Measurements from ENCODE around the gene KHDC3L. TPM values are rescaled to one million over a fixed set of nuclear protein-coding genes. Genes with fewer than 3 reads are reported as not detected.

KHDC3L gene
- total RNA-seq, 4 donors from 2014 or later: not detected

DNA sequence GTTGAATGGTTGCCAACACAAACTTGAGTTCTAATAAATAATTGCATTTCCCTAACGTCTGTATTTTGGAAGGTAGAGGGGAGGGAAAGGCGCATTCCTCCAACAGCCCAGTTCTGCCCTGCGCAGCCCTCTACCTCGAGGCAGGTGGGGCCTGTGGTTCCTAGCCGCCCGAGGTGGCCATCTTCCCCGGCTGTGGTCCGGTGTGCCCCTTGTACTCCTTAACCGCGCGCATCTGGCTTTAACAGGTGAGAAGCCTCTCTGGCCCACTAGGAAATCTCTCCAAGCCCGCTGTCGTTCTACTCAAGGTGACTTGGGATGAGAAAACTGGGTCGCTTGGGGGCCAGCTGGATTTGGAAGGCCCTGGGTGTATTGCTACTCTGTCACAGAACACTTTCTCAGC is 1.7 kb downstream of the KHDC3L start:
- Histone ChIP-seq H3K4me1 (no peaks in the 10 kb centered on the region), H3K27ac (no peak overlapping the region), H3K4me3 (no peak overlapping the region), H3K27me3 (no peaks in the 10 kb centered on the region), H3K9me3 (no peaks in the 10 kb centered on the region), H3K36me3 (no peaks in the 10 kb centered on the region)
- no peak for TF ChIP-seq POLR2A (IDR thresholded peaks at IDR 0.05)
- TF ChIP-seq, protein P1, sequence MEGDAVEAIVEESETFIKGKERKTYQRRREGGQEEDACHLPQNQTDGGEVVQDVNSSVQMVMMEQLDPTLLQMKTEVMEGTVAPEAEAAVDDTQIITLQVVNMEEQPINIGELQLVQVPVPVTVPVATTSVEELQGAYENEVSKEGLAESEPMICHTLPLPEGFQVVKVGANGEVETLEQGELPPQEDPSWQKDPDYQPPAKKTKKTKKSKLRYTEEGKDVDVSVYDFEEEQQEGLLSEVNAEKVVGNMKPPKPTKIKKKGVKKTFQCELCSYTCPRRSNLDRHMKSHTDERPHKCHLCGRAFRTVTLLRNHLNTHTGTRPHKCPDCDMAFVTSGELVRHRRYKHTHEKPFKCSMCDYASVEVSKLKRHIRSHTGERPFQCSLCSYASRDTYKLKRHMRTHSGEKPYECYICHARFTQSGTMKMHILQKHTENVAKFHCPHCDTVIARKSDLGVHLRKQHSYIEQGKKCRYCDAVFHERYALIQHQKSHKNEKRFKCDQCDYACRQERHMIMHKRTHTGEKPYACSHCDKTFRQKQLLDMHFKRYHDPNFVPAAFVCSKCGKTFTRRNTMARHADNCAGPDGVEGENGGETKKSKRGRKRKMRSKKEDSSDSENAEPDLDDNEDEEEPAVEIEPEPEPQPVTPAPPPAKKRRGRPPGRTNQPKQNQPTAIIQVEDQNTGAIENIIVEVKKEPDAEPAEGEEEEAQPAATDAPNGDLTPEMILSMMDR (IDR thresholded peaks at IDR 0.05): no peak
- DNase-seq: no peak

DNA sequence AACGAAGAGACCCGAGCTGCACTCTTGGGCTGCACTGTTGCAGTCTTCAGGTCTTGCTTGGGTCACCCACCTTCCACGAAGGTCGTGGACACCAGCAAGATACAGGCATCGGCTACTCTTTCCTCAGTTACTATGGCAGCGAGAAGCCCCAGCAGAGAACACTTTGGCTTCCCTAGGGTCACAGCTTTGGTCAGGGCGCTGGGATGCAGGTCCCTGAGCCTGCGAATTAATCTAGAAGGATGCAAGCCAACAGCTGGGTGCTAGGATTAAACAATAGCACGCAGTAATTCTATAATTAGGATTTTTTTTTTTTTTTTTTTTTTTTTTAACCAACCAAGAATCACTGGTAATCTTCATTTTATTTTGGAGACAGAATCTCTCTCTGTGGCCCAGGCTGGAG is 2.1 kb downstream of the KHDC3L start:
- Histone ChIP-seq H3K9me3 (no peaks in the 10 kb centered on the region), H3K4me3 (no peak overlapping the region), H3K27ac (no peak overlapping the region), H3K27me3 (no peaks in the 10 kb centered on the region), H3K4me1 (no peaks in the 10 kb centered on the region), H3K36me3 (no peaks in the 10 kb centered on the region)
- DNase-seq: no peak
- TF ChIP-seq, protein P1 (IDR thresholded peaks at IDR 0.05): no peak

DNA sequence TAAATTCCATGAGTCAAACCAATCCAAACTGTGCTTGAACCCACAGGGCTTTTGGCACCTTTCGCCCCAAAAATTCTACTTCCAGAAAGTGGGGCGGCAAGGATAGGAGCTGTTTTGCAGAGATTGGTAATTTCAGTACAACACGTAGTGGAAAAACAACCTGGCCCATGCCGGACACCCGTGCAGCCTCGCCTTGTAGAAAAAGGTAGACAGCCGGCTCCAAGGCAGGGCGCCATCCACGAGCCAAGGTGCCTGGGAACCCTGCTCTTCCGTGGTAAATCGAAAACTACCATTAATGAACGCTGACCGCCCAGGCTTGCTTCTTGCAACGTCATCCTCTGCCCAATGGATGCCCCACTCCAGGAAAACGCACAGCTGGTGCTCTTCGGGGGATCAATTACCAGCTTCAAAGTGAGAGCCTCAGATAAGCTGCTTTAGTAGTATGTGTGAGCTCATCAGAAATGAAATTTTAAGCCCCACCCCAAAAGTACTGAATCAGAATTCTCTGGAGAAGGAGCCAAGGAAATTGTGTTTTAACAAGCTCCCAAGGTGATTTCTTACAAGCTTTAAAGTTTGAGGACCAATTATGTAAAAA is 5.4 kb downstream of the KHDC3L start:
- no peaks in the 10 kb centered on the region for H3K4me1 ChIP-seq
- no peak overlapping the region for H3K27ac ChIP-seq
- H3K27me3 ChIP-seq: no peaks in the 10 kb centered on the region
- no peak for TF ChIP-seq POLR2A (IDR thresholded peaks at IDR 0.05)
- TF ChIP-seq, protein P1 (IDR thresholded peaks at IDR 0.05): no peak
- H3K36me3 ChIP-seq: no peaks in the 10 kb centered on the region
- peaks cover 0 to 8% (median 0%) of the 10 kb centered on the region in 4 donors for H3K9me3 ChIP-seq
- DNase-seq: no peak
- H3K4me3 ChIP-seq: no peak overlapping the region

DNA sequence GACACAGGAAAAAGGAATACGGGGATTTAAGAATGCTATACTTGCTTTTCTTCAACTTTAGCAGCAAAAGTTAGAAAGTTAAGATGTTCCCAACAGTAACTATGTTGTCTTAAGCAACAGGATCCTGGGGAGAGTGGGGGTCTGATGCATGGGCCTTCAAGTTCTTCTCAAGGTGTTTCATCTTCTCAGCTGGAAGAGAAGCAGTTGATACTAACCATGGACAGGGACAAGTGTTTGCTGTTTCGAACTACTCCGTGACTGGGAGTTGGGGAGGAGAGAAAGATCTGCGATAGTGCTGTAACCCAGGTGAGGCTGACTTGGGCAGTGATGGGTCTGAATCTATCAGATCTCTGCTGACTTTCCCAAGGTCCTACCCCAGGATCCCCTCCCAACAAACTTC is 6.2 kb downstream of the KHDC3L start:
- Histone ChIP-seq H3K27me3 (no peaks in the 10 kb centered on the region), H3K4me3 (no peak overlapping the region), H3K4me1 (no peaks in the 10 kb centered on the region), H3K27ac (no peak overlapping the region), H3K9me3 (peaks cover 0 to 8% (median 0%) of the 10 kb centered on the region in 4 donors), H3K36me3 (no peaks in the 10 kb centered on the region)
- DNase-seq: no peak
- TF ChIP-seq, protein P1 (IDR thresholded peaks at IDR 0.05): no peak

DNA sequence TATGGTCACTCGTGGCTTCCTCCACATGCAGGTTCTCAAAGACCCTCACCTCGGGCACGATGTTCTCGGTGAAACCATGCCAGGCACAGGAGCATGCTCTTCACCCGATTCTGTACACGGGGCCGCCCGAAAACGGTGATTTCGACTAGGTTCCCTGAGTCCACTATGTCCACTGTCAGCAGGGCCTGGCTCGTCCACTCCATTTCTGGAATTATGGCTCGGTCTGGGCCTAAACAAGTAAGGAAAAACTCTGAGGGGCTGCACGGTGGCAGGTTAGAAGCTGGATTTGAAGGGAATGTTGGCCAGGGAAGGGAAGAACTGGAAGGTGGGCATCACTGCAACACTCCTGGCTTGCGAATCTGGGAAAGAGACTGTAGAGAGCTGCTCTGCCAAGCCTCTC is 6.7 kb downstream of the KHDC3L start:
- DNase-seq: no peak
- no peaks in the 10 kb centered on the region for H3K4me1 ChIP-seq
- no peak overlapping the region for H3K4me3 ChIP-seq
- no peaks in the 10 kb centered on the region for H3K36me3 ChIP-seq
- H3K27ac ChIP-seq: no peak overlapping the region
- peaks cover 0 to 8% (median 0%) of the 10 kb centered on the region in 4 donors for H3K9me3 ChIP-seq
- H3K27me3 ChIP-seq: no peaks in the 10 kb centered on the region
- no peak for TF ChIP-seq POLR2A (IDR thresholded peaks at IDR 0.05)
- TF ChIP-seq, protein P1 (IDR thresholded peaks at IDR 0.05): no peak

DNA sequence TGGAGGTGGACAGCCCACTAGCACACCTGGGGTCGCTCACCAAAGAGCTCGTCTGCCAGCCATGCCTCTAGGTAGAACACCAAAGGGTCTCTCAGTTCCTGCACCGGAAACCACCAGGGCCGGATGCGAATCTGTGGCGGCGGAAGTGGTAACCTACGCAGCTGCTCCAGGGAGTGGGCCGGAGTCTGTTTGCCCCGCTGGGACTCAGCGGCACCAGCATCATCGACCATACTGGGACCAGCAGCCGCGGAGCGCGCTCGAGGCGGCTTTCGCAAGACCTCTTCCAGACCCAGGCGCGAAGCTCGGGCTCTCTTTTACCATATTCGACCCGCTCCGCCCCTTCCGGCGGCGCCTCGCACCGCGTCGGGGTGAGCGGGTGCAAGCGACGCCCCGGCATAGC is 7.1 kb downstream of the KHDC3L start, which contains the start of gene OOEP:
Gene OOEP (minus strand): TSS at position 335 of the 400 bp plus-strand sequence. CDS start 105 bp downstream, at position 230.
- TF ChIP-seq POLR2A (IDR thresholded peaks at IDR 0.05): no peak
- Histone ChIP-seq H3K9me3 (peaks cover 0 to 8% (median 0%) of the 10 kb centered on the region in 4 donors), H3K27me3 (no peaks in the 10 kb centered on the region), H3K27ac (no peak within 1 kb of the TSS), H3K4me3 (no peak within 1 kb of the TSS), H3K4me1 (no peaks in the 10 kb centered on the region), H3K36me3 (no peaks in the 10 kb centered on the region)
- DNase-seq: no peak
